HepG2 (cell line): ENCODE measurements around the gene XXYLT1. TPM values are rescaled to one million over a fixed set of nuclear protein-coding genes. Genes with fewer than 3 reads are reported as not detected.

Experiments
- ATF2 ChIP-seq: sonication (generic); formaldehyde crosslinking; IDR thresholded peaks from 2 replicates; pipeline ENCODE4 v1.4.0; 2020; ENCODE audit warnings: missing genetic modification reagents
- GABPA ChIP-seq, 2 experiments: IDR thresholded peaks; 2 replicates each; pipeline ENCODE4 v1.6.1; 2011 to 2016; ENCODE audit warnings: low read depth in 2 of 2, low read length in 1 of 2, missing biosample characterization in 1 of 2, missing genetic modification characterization in 1 of 2
- GFI1 ChIP-seq: sonication (generic); formaldehyde crosslinking; IDR thresholded peaks from 2 replicates; pipeline ENCODE4 v1.5.0; 2020; ENCODE audit warnings: missing genetic modification reagents, mild to moderate bottlenecking, borderline replicate concordance
- HNF1A ChIP-seq, 2 experiments: sonication (generic) in 1 of 2; formaldehyde crosslinking in 1 of 2; IDR thresholded peaks; 2 replicates each; pipeline versions ENCODE4 v1.4.0 to v1.6.1; 2016 to 2020; ENCODE audit warnings: borderline replicate concordance in 1 of 2, low read depth in 1 of 2, mild to moderate bottlenecking in 1 of 2, missing genetic modification reagents in 1 of 2
- HOMEZ ChIP-seq: IDR thresholded peaks from 2 replicates; pipeline ENCODE4 v1.6.1; 2016; ENCODE audit warnings: low read depth
- LCORL ChIP-seq, 2 experiments: fragments of 450-650 bp in 1 of 2; sonication (generic) in 1 of 2; formaldehyde crosslinking in 1 of 2; IDR thresholded peaks; 2 replicates each; pipeline versions ENCODE4 v1.5.0 to v1.6.1; 2017 to 2020; ENCODE audit warnings: antibody characterized with exemption in 1 of 2, missing genetic modification reagents in 1 of 2
- MEF2D ChIP-seq: sonication (generic); formaldehyde crosslinking; IDR thresholded peaks from 2 replicates; pipeline ENCODE4 v1.5.1; 2020; ENCODE audit warnings: mild to moderate bottlenecking, missing genetic modification reagents
- MYC ChIP-seq: sonication (generic); formaldehyde crosslinking; IDR thresholded peaks from 2 replicates; pipeline ENCODE4 v1.9.0; 2021; ENCODE audit warnings: missing genetic modification reagents, borderline replicate concordance
- NCOR1 ChIP-seq: fragments of 200-600 bp; sonication (generic); IDR thresholded peaks from 2 replicates; pipeline ENCODE4 v1.7.0; 2017; ENCODE audit warnings: antibody characterized with exemption, low read length, borderline replicate concordance
- NR2F2 ChIP-seq: IDR thresholded peaks from 2 replicates; pipeline ENCODE4 v1.6.1; 2012; ENCODE audit warnings: low read depth, inconsistent platforms, borderline replicate concordance
- NR2F6 ChIP-seq, 2 experiments: IDR thresholded peaks; 2 replicates each; pipeline ENCODE4 v1.6.1; 2016; ENCODE audit warnings: antibody characterized with exemption in 1 of 2, mild to moderate bottlenecking in 1 of 2
- PHF20 ChIP-seq: sonication (generic); formaldehyde crosslinking; IDR thresholded peaks from 2 replicates; pipeline ENCODE4 v1.5.0; 2020; ENCODE audit warnings: mild to moderate bottlenecking, missing genetic modification reagents
- PRDM4 ChIP-seq: sonication (generic); formaldehyde crosslinking; IDR thresholded peaks from 2 replicates; pipeline ENCODE4 v1.9.0; 2021; ENCODE audit warnings: missing genetic modification reagents, borderline replicate concordance
- TBX2 ChIP-seq: sonication (generic); formaldehyde crosslinking; IDR thresholded peaks from 2 replicates; pipeline ENCODE4 v1.5.0; 2020; ENCODE audit warnings: missing genetic modification reagents, mild to moderate bottlenecking, borderline replicate concordance
- ZNF230 ChIP-seq: sonication (generic); formaldehyde crosslinking; IDR thresholded peaks from 2 replicates; pipeline ENCODE4 v1.4.0; 2020; ENCODE audit warnings: mild to moderate bottlenecking, missing genetic modification reagents
- ZNF235 ChIP-seq: sonication (generic); formaldehyde crosslinking; IDR thresholded peaks from 2 replicates; pipeline ENCODE4 v1.8.1; 2023; ENCODE audit warnings: mild to moderate bottlenecking, missing genetic modification reagents, borderline replicate concordance
- ZNF431 ChIP-seq: sonication (generic); formaldehyde crosslinking; IDR thresholded peaks from 2 replicates; pipeline ENCODE4 v1.9.0; 2022; ENCODE audit warnings: missing genetic modification reagents, low read depth, mild to moderate bottlenecking, borderline replicate concordance
- ZNF629 ChIP-seq: sonication (generic); formaldehyde crosslinking; conservative IDR thresholded peaks from 2 replicates; pipeline ENCODE4 v1.5.0; 2020; ENCODE audit warnings: missing genetic modification reagents
- ZSCAN29 ChIP-seq: sonication (generic); formaldehyde crosslinking; conservative IDR thresholded peaks from 2 replicates; pipeline ENCODE4 v1.4.0; 2020; ENCODE audit warnings: mild to moderate bottlenecking, missing genetic modification reagents
- polyA plus RNA-seq, 8 experiments: library from polyadenylated mRNA; depleted of rRNA in 3 of 8; stranded (reverse) in 7 of 8; unstranded in 1 of 8; fragments of >200 nt; fragmentation: Illumina TruSeq in 4 of 8; extraction: Trizol in 4 of 8; gene quantifications; 2 replicates each; pipeline versions ENCODE4 v1.2.1 to v1.2.3, GENCODE V29; 2011 to 2016; ENCODE audit warnings: low read depth in 4 of 8, missing spikeins in 1 of 8, mixed read lengths in 1 of 8; ENCODE audit not compliant: insufficient read depth in 1 of 8
- total RNA-seq, 5 experiments: library from RNA; depleted of rRNA; stranded (reverse); fragments of >200 nt; fragmentation: Illumina TruSeq; extraction: Trizol; gene quantifications; 2 replicates each; pipeline ENCODE4 v1.2.3, GENCODE V29; 2016; ENCODE audit warnings: low read depth in 1 of 5

XXYLT1 gene
- total and polyA plus RNA-seq, 2 of the 13 experiments (the other 11 are each of a cell fraction or from before 2014, with no cell fraction given), result 17.7 to 19.0 TPM

GRCh38 chr3:195031574-195032003 lies 239.4 kb downstream of the XXYLT1 start (continued):
- TF ChIP-seq TBX2 (CRISPR knock-in tag), result peak; percentile 49; the same call in 1 of the 2 replicates
- no peak for TF ChIP-seq ZNF431 (CRISPR knock-in tag)
- TF ChIP-seq NR2F6 (IDR thresholded peaks at IDR 0.05), result peak; percentile 89
- TF ChIP-seq NR2F6 (CRISPR knock-in tag; IDR thresholded peaks at IDR 0.05), result peak; percentile 82
- peak; percentile 39; the same call in 1 of the 2 replicates for TF ChIP-seq ATF2 (CRISPR knock-in tag)
- TF ChIP-seq MYC, result peak; percentile 49; the same call in 1 of the 2 replicates
- no peak for TF ChIP-seq LCORL (IDR thresholded peaks at IDR 0.05)
- TF ChIP-seq LCORL (CRISPR knock-in tag; IDR thresholded peaks at IDR 0.05), result peak; percentile 85
- no peak for TF ChIP-seq ZNF230 (CRISPR knock-in tag)
- no peak for TF ChIP-seq ZSCAN29 (CRISPR knock-in tag)
- no peak for TF ChIP-seq ZNF629 (CRISPR knock-in tag)
- peak; percentile 87 for TF ChIP-seq GFI1
- TF ChIP-seq ZNF235 (CRISPR knock-in tag), result no peak
- peak; percentile 84; the same call in 1 of the 2 replicates for TF ChIP-seq NR2F2
- TF ChIP-seq MEF2D (CRISPR knock-in tag), result peak; percentile 96
- TF ChIP-seq PHF20 (CRISPR knock-in tag), result no peak
- TF ChIP-seq PRDM4 (CRISPR knock-in tag), result no peak
- TF ChIP-seq HNF1A (IDR thresholded peaks at IDR 0.05; ENCODE audit: low read depth), result 0 out of 2 replicates have a peak, but pooled peaks have one; percentile 40
- TF ChIP-seq HNF1A (CRISPR knock-in tag; IDR thresholded peaks at IDR 0.05; ENCODE audit: borderline replicate concordance), result no peak
- no peak for TF ChIP-seq GABPA (IDR thresholded peaks at IDR 0.05; ENCODE audit: low read depth, low read length)
- peak; percentile 51 for TF ChIP-seq GABPA (CRISPR knock-in tag; IDR thresholded peaks at IDR 0.05; ENCODE audit: low read depth)
- TF ChIP-seq HOMEZ, result 0 out of 2 replicates have a peak, but pooled peaks have one; percentile 31
- TF ChIP-seq NCOR1, result peak; percentile 84
